HEK293 (cell line): ENCODE results near the gene RHBDF2.
A peak's percentile ranks its signal among the peaks of the same experiment; 100 is the strongest.

Source experiments
- CTCF ChIA-PET: fragments of 350-600 bp; formaldehyde crosslinking; extraction: SDS; loops from one replicate; lab custom pipeline; 2021; ENCODE audit warnings: antibody characterized with exemption; lab: Yijun Ruan, JAX
- POLR2A ChIA-PET: fragments of 300-600 bp; formaldehyde crosslinking; extraction: SDS; loops from one replicate; lab custom pipeline; 2020; ENCODE audit warnings: antibody characterized with exemption, inconsistent platforms; lab: Yijun Ruan, JAX
- H3K27ac ChIP-seq: fragments of 200-500 bp; sonication (Bioruptor generic); 2 replicates; pipeline ENCODE4 v1.5.1; 2014; ENCODE audit warnings: low read depth, low read length, control low read depth, inconsistent platforms; ENCODE audit errors: extremely low read depth
- H3K36me3 ChIP-seq, 2 experiments: fragments of 200-500 bp in 1 of 2; sonication (Bioruptor generic) in 1 of 2; 1 replicate in 1 of 2; 2 replicates in 1 of 2; pipeline ENCODE4 v1.5.1; 2014 to 2017; ENCODE audit warnings: inconsistent platforms in 2 of 2, low read length in 2 of 2; ENCODE audit not compliant: control insufficient read depth in 2 of 2, insufficient read depth in 1 of 2
- H3K4me1 ChIP-seq: fragments of 200-500 bp; sonication (Bioruptor generic); 2 replicates; pipeline ENCODE4 v1.5.1; 2014; ENCODE audit warnings: mild to moderate bottlenecking, low read length, inconsistent platforms; ENCODE audit not compliant: control insufficient read depth, insufficient read depth
- H3K4me3 ChIP-seq: 2 replicates; pipeline ENCODE4 v1.5.1; 2011; ENCODE audit warnings: low read depth, mild to moderate bottlenecking, control low read depth, low read length, moderate library complexity
- H3K9me3 ChIP-seq: fragments of 200-500 bp; sonication (Bioruptor generic); 2 replicates; pipeline ENCODE4 v1.5.1; 2014; ENCODE audit warnings: low read depth, low read length, inconsistent platforms; ENCODE audit not compliant: control insufficient read depth, insufficient read depth
- KLF9 ChIP-seq: fragments of 450-650 bp; formaldehyde crosslinking; IDR thresholded peaks from 2 replicates; pipeline ENCODE4 v1.5.1; 2016; ENCODE audit warnings: missing biosample characterization, missing genetic modification characterization, low read depth
- PRDM10 ChIP-seq: fragments of 450-650 bp; formaldehyde crosslinking; IDR thresholded peaks from 2 replicates; pipeline ENCODE4 v1.5.1; 2016; ENCODE audit warnings: missing biosample characterization, missing genetic modification characterization
- REST ChIP-seq: fragments of 450-650 bp; formaldehyde crosslinking; IDR thresholded peaks from 2 replicates; pipeline ENCODE4 v1.5.1; 2016; ENCODE audit warnings: missing biosample characterization, missing genetic modification characterization
- ZBTB49 ChIP-seq: fragments of 450-650 bp; formaldehyde crosslinking; IDR thresholded peaks from 2 replicates; pipeline ENCODE4 v1.5.1; 2016; ENCODE audit warnings: missing biosample characterization, missing genetic modification characterization, low read depth
- ZFP41 ChIP-seq: fragments of 450-650 bp; formaldehyde crosslinking; IDR thresholded peaks from 2 replicates; pipeline ENCODE4 v1.5.1; 2016; ENCODE audit warnings: missing biosample characterization, missing genetic modification characterization, borderline replicate concordance
- ZIC2 ChIP-seq: fragments of 450-650 bp; formaldehyde crosslinking; IDR thresholded peaks from 2 replicates; pipeline ENCODE4 v1.5.1; 2016; ENCODE audit warnings: missing biosample characterization, missing genetic modification characterization
- ZNF501 ChIP-seq: fragments of 450-650 bp; formaldehyde crosslinking; IDR thresholded peaks from 2 replicates; pipeline ENCODE4 v1.5.1; 2016; ENCODE audit warnings: missing biosample characterization, missing genetic modification characterization
- ZNF623 ChIP-seq: fragments of 450-650 bp; formaldehyde crosslinking; IDR thresholded peaks from 2 replicates; pipeline ENCODE4 v1.5.1; 2016; ENCODE audit warnings: missing biosample characterization, missing genetic modification characterization

The RHBDF2 gene

DNA sequence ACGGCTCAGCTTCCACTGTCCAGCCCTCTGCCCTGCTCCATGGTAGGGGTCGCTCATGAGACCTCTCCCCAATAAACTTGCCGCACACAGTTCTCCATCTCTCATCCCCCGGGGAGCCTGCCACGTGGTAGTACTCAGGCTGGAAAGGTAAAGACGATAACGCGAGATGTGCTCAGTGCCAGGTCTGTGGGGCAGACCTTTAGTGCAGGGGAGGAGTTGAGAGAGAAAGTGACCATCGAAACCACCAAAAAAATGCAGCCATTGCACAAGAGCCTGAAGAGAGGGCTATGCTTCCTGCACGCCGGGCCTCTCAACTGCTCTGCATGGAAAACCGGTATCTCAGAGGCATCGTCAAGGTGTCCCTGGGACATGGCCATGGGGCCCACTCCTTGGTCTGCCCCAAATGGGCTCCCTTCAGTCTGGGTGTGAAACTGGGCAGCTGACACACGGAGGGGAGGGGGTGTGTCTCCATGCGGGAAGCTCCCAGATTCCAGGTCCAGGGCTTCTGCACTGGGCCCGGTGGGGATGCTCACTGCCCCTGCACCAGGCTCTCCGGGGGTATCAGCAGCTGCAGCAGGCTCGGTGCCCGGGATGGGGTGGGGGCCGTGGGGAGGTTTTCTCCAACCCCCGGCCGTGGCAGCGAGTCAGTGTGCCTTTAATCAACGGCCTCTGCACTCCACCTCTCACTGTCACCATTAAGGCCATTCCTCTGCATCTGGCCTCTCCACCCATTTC is 38.5 kb downstream of the RHBDF2 start:
- Histone ChIP-seq H3K9me3 (no peaks in the 10 kb centered on the region), H3K27ac (no peak overlapping the region), H3K36me3 (no peaks in the 10 kb centered on the region), H3K4me1 (no peaks in the 10 kb centered on the region), H3K4me3 (no peak overlapping the region)
- POLR2A ChIA-PET, result interaction anchor here (0.8 to 1.0 kb wide), 2 partner anchors 27 to 81 kb away, joined by 3 read pairs; no protein-coding TSS in a partner anchor
- TF ChIP-seq ZNF623 (no peak), PRDM10 (tag by site-specific recombination) (no peak), KLF9 (tag by site-specific recombination) (0 out of 2 replicates have a peak, but pooled peaks have one; percentile 12)
- CTCF ChIA-PET, result interaction anchor here (0.6 to 12.5 kb wide), 8 partner anchors 12 to 267 kb away, joined by 3 to 187 read pairs (median 3); no protein-coding TSS in a partner anchor

DNA sequence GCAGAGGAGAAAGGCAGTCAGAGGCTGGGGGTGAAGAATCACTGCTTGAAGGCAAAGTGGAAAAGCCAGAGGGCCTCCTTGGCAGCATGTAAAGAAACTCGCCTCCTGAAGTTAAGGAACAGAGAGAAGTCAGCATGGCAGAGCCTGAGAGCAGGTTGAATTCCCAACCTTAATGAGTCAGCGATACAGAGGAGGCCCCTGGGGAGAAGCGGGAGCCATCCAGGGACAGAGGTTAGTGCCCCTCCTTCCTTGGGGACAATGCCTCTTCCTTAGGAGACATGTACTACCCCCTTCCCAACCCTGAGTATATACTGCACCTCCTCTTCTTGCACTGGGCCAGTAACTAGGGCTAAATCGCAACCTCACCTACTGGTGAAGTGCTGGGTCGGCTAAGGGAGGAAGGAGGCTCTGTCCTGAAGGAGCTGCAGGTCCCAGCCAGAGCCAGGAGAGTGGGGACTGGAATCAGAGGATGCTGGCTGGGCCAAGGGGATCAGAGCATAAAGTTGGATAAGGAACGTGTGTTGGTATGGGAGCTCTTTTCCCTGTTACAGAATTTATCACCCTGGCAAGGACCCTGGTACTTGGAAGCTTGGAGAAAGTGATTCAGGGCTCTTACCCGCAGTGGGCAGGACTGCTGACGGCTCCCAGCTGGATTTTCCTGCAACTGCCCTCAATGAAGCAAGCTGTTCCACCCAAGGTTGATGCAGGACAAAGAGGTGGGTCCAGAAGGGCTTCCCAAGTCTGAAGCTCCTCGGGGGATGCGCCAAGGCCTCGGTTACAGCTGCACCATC is 39.3 kb downstream of the RHBDF2 start:
- 0 out of 2 replicates have a peak, but pooled peaks have one; percentile 10 for TF ChIP-seq ZIC2 (tag by site-specific recombination)
- TF ChIP-seq ZFP41 (tag by site-specific recombination), result no peak
- TF ChIP-seq ZNF501 (tag by site-specific recombination), result no peak
- H3K4me3 ChIP-seq, result no peak overlapping the region
- ChIA-PET POLR2A (interaction anchor here (0.8 to 1.0 kb wide), 2 partner anchors 28 to 82 kb away, joined by 3 read pairs; no protein-coding TSS in a partner anchor), CTCF (interaction anchor here (0.5 to 12.5 kb wide), 9 partner anchors 13 to 267 kb away, joined by 3 to 187 read pairs (median 3); no protein-coding TSS in a partner anchor)
- no peaks in the 10 kb centered on the region for H3K4me1 ChIP-seq
- no peaks in the 10 kb centered on the region for H3K36me3 ChIP-seq
- no peak overlapping the region for H3K27ac ChIP-seq
- no peaks in the 10 kb centered on the region for H3K9me3 ChIP-seq

DNA sequence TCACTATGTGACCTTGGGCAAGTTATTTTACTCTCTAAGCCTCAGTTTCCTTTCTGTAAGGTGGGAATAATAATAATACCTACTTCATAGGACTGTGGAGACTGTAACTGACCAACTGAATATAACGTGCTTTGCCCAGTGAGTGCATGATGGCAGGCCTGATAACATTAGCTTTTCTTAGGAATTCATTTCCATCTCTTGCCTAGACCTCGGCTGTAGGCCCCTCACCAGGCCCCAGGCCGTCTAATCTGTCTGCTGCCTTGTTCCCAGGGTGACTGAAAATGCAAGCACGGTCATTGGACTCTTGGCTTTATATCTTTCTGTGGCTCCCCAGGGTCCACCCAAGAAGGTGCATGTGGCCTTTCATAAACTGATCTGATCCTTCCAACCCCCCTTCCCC is 41.5 kb downstream of the RHBDF2 start:
- TF ChIP-seq REST (tag by site-specific recombination) (no peak), ZBTB49 (tag by site-specific recombination) (no peak), ZNF501 (tag by site-specific recombination) (no peak)
- Histone ChIP-seq H3K4me1 (no peaks in the 10 kb centered on the region), H3K9me3 (no peaks in the 10 kb centered on the region), H3K27ac (no peak overlapping the region), H3K36me3 (no peaks in the 10 kb centered on the region), H3K4me3 (no peak overlapping the region)
- POLR2A ChIA-PET, result interaction anchor here (0.6 to 1.6 kb wide), 2 partner anchors 43 to 46 kb away, joined by 3 to 5 read pairs; no protein-coding TSS in a partner anchor
- CTCF ChIA-PET, result interaction anchor here (0.5 to 12.5 kb wide), 20 partner anchors 8 to 221 kb away, joined by 3 to 187 read pairs (median 6); partner anchors contain the start of genes AANAT and RHBDF2
